Stimulated activated CD4-positive, alpha-beta T cell treated with anti-CD3 and anti-CD28 coated beads, Interleukin-4, amount 100 ng/mL, for 4 hours (primary cell): ENCODE results near the gene CD226.
"Not testable (repeated sequence)": the region's sequence is repeated elsewhere in the genome, so short reads cannot be mapped to it uniquely, and the experiment has no call there.

ENCODE experiments used
- DNase-seq, 2 experiments: peaks; one replicate each; pipeline ENCODE4 v3.0.0-alpha.2; 2020

The CD226 gene

DNA sequence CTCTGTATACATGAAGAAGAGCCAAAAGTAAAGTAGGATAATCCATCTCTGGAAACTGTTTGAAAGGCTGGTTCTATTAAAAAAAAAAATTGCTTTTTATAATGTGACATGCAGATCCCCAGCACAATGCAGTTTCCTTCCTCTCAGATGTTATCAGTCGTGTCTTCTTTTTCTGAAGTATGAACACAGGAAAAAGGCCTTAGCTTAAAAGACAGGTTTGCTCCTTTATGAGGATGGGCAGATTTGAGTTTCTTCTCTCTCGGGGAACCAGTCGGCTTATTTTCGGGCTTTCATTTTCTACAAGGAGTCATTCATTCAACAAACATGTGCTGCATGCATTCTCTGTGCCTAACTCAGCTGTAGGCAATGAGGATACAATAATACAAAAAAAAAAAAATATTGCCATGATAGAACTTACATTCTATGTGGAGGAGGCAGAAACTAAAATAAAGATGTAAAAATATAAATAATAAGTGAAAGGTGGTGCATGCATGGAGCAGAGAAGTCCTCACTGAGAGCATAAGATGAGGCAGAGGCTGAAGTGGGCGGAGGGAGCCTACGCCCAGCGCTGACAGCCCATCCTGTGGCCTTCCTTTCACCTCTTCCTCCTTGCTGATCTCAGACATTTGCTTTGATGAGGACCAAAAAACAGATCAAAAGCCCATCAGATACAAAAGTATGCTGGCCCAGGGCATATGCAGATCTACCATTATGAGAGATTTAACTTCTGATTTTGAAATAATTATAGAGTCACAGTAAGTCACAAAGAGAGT, at the start of gene CD226:
Gene CD226, minus strand, starts transcription at position 513 of the 773 bp plus-strand sequence. Its CDS starts 467 bp downstream, at position 46.
- peak in 1 of 2 experiments; percentile 46 for DNase-seq

DNA sequence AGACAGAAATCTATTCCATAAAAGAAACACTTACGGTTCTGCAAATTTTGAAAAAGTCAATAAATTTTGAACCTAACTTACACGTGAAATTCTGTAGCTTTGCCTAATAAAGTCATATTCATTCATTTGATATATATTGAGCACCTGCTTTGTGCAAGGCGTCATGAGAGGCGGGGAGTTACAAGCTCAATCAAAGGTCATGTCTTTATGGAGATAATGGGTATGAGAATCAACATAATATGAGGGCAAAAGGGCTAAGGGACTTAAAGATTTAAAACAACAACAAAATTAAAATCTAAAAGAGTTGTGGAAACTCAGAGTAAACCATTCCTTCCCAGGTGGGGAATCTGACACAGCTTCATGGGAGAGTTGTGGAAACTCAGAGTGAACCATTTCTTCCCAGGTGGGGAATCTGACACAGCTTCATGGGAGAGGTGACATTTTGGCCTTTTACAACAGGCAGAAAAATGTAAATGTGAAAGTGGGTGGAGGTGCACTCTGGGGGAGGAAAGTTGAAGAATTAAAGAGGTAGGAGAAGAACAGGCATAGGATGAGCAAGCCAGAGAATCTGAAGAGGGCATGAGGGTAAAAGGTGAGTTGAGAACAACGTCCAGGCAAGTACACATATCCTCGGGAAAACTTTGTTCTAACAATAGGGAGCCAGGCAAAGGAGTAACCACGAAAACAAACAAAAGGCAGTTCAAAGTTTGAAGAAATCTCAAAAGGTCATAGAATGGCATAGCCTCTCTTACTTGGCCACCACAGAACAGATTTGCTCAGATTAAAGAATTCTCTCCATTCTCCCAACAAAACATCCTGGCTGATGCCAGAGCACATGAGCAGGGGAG, 49.5 kb upstream of the CD226 start:
- DNase-seq, result no peak

DNA sequence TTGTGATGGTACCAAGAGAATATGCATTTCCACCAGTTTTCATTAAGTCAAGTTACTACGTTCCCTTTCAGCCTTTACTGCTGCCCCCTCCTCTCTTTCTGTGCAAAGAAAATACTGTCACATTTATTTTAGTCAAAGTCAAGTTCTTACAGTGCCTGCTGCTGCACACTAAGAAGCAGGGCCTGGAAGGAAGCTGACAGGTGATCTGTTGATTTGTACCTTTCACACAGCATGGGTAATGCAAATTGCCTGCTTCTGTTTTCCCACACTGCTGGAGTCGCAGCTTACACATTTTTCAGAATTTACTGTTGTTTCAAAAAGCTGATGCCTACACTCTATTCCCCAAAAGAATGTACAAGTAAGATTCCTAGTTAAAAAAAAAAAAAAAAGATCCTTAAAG, 48.7 kb upstream of the CD226 start:
- no peak for DNase-seq

GRCh38 chr18:69995774-69996173, 48.1 kb upstream of the CD226 start:
- DNase-seq, result no peak

- DNase-seq, result no peak
Measured at GRCh38 chr18:69992776-69993175, 45.1 kb upstream of the CD226 start.

GRCh38 chr18:69987870-69988269, 40.2 kb upstream of the CD226 start:
- no peak for DNase-seq

GRCh38 chr18:69985239-69985638, 37.6 kb upstream of the CD226 start:
- no peak for DNase-seq

DNA sequence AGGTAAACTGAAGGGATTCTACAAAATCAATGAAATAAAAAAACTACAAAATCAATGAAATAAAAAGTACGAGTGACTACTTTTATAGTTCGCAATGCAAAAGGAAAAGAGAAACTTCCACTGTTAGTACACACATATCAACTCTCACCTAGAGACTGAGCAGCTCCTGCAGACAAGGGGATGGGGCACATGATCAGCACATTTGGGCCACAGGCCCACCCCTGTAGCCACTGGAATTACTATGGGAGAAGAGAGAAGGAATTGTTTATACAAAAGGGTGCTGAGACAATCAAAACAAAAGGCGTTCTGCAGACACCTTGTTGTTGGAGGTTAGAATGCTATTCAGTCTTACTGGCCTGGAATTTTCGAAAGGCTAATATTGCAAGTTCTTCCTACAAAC, 34.7 kb upstream of the CD226 start:
- no peak for DNase-seq

DNA sequence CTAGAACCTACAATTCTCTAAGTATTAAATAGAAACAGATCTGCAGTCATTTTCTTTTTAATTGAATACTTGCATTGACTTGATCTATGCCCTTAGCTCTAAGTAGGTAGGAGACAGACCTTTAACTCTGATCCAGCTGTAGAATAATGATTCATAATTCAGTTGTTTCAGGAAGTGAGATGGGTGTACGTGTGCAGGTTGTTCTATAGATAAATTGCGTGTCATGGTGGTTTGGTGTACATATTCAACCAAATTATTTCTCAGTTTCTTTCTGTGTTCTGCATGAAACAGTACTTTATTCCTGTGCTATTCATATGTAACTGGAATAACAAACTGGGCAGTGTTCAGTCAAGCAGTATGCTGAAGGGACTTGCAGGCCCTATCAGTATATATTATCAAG, 34.3 kb upstream of the CD226 start:
- no peak for DNase-seq

GRCh38 chr18:69980982-69981804, 33.5 kb upstream of the CD226 start:
- DNase-seq, result no peak

- no peak for DNase-seq
Measured at GRCh38 chr18:69980509-69980908, 32.8 kb upstream of the CD226 start.

- no peak for DNase-seq
Measured at GRCh38 chr18:69978732-69979715, 31.4 kb upstream of the CD226 start.

DNA sequence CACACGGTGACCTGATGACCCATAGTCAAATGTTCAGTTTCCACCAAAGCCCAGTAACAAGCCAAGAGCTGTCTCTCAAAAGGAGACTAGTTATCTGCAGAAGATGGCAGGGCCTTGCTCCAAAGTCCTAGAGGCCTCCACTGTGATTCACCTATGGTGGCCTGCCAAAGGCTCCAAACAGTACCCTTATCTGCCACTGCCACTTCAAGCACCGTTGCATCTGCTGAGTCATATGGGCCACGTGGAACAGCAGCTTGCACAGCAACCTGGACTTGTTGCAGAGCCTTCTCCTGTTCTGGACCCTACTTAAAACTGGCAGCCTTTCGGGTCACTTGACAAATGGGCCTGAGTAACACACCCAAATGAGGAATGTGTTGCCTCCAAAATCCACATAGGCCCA, 27.6 kb upstream of the CD226 start:
- not testable (repeated sequence) for DNase-seq

- DNase-seq, result no peak
Measured at GRCh38 chr18:69974365-69974764, 26.7 kb upstream of the CD226 start.

DNA sequence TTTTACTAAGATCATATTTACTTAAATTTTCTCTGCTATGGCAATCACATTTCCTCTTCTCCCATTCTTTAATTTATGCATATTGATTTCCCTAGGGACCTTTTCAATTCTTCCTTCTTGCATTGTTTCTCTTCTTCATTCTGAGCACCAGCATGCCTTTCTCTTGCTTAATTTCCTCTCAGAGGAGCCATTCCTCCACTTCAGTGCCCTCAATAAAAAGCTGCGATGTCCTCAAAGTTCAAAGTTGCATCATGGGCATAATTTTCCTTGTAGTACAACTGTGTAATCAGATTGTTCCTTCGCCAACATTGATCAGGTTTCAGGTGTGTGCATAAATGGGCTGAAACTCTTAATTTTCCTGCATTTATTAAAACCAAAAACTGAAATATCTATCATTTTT, 21.8 kb upstream of the CD226 start:
- DNase-seq, result no peak

GRCh38 chr18:69968039-69968438, 20.4 kb upstream of the CD226 start:
- DNase-seq, result peak in 1 of 2 experiments; percentile 14

DNA sequence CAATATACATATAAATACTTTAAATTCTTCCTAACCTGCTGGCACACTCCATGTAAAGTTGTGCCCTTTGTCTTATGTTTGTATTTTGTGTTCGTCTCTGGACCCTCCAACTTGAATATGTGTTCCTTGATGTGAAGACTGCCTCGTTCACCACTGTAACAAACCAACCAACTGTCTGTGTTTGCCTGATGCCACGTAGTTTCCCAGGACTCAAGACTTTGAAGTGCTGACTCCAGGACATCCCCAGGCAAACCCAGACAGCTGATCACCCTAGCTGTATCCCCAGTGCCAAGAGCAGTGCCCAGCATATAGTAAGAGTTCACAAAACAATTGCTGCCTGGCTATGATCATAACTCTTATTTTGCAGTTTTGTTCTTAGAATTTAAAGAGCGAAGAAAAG, 15.5 kb upstream of the CD226 start:
- DNase-seq, result no peak

- no peak for DNase-seq
Measured at GRCh38 chr18:69961718-69962117, 14.0 kb upstream of the CD226 start.

GRCh38 chr18:69958422-69958821, 10.7 kb upstream of the CD226 start:
- DNase-seq, result peak in 1 of 2 experiments; percentile 46

DNA sequence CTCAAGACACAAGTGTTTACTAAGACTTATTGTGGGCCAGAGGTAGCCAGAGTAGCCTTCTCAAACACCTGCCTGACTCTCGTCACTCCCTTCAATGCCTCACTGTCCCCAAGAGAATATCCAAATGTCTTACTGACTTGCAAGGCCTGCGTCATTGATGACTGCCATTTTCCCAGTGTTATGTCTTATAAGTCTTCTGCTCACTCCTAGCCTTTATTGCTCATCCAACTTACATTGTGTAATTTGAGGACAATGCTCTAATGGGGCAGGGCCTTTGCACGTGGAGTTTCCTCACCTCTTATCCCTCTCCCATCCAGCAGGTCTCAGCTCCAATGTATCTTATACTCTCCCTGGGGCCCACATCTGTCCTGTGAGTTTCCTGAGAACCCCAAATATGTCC, 10.1 kb upstream of the CD226 start:
- DNase-seq, result no peak

DNA sequence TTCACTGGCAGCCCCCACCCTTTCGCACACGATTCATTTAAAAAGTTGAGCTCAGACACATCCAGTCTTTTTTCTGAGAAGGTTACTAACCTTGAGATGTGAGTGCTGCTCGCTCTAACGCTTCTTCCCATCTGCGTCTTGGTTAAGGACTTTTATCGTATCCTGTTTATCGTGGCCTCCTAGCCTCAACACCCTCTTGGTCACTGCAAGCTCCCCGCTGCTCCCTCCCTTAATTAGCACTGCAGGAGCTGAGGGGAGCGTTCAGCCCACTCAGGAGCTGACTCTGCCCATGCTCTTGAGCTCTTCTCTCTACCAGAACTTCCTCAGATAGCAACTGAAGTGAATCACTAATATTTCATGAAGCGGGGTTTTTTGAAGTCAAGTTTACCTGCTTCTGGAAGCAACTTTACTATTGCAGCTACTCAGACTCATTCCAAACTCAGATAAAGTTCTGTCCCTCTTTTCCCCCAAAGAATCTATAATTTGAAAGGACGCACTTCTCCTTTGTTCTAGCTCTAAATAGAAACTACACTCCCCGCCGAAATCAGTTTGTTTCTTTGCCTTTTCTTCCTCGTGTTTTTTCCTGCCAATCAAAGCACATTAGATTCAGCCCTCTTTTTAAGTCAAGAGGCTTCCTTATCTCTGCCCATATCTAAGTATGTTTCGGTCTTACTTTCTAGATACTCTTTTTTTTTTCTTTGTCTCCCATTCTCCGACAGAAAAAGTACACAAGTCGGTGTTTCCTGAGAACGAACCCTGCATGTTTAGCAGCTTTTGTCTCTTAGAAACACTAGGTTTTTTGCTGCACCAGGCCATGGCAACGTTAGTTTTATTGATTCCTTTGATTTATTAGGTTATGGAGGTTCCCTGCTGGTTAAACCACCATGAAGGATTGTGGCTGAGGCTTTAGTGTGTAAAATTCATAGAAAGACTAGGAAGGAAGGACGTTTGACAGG, 9.3 kb upstream of the CD226 start:
- DNase-seq, result no peak
